Stimulated activated CD4-positive, alpha-beta T cell treated with anti-CD3 and anti-CD28 coated beads, Interleukin-12 subunit alpha, Interleukin-12 subunit beta, amount 100 ng/mL, for 48 hours (primary cell): ENCODE measurements around the gene CCNF.
"Not testable (repeated sequence)": the region's sequence is repeated elsewhere in the genome, so short reads cannot be mapped to it uniquely, and the experiment has no call there.

ENCODE experiments used
- DNase-seq, 3 donors: peaks; one replicate each; pipeline ENCODE4 v3.0.0-alpha.2; 2020; ENCODE audit warnings: low read depth in 2 of 3, low spot score in 1 of 3

The CCNF gene

DNA sequence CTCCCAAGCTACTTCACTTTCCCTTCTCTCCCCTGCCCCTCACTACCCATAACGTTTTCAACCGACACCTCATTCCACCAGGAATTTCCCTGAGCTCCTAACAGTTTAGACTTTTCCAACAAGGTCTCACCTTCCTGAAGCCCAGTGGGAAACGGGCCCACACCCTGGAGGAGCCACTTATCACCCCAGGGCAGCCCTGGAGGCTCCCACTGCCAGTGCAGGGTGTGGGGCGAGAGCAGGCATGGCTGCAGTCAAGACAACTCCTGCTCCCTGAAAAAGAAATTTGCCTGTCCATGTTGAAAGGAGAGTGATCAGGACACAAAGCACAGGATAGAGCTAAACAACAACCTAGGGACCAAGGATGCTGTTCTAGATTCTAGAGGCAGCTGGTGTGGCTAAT lies 1.7 kb upstream of the CCNF start:
- no peak for DNase-seq

DNA sequence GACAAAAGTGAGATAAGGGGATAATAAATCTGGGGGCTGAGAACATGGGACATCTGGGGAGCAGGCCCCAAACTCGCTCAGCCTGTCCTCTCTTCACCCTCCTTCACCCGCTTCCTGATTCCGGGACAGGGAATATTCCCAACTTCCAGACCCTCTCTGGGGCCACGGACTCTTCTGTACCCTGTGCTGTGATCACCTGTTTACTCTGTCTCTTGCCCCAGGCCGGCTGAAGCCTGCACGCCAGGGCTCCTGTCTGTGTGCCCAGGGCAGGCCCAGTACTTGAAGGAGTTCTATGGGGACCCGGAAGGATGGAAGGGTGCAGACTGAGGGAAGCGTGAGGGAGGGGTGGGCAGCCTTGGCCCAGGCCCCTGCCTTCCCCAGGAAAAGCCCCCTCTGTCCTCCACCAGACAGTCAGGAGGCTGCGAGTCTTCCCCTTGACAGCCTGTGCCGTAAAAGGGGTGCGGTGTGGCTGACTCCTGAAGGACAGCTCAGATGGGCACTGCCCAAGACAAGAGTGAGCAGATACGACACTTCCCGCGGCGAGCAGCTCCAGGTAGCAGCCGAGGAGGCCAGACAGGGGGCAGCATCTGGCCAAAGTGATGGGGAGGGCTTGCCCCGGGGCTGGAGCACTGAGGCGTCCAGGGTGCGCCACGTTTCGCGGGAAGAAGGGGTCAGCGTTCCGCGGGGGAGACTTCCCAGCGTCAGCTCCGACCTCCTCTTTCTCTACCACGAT lies 1.0 kb upstream of the CCNF start:
- peak in 1 of 3 donors; percentile 7 for DNase-seq

DNA sequence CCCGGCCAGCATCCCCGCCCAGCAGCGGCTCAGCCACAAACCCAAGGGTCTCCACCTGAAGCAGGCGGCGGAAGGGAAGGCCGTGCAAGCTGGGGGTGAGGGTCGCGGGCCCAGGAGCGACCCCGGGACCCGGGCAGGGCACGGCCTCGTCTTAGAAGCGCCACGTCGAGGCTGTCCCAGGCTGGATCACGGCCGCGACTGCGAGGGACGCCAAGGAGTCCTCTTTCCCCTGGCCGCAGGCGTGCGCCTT lies 538 bp upstream of the CCNF start:
- DNase-seq = no peak

DNA sequence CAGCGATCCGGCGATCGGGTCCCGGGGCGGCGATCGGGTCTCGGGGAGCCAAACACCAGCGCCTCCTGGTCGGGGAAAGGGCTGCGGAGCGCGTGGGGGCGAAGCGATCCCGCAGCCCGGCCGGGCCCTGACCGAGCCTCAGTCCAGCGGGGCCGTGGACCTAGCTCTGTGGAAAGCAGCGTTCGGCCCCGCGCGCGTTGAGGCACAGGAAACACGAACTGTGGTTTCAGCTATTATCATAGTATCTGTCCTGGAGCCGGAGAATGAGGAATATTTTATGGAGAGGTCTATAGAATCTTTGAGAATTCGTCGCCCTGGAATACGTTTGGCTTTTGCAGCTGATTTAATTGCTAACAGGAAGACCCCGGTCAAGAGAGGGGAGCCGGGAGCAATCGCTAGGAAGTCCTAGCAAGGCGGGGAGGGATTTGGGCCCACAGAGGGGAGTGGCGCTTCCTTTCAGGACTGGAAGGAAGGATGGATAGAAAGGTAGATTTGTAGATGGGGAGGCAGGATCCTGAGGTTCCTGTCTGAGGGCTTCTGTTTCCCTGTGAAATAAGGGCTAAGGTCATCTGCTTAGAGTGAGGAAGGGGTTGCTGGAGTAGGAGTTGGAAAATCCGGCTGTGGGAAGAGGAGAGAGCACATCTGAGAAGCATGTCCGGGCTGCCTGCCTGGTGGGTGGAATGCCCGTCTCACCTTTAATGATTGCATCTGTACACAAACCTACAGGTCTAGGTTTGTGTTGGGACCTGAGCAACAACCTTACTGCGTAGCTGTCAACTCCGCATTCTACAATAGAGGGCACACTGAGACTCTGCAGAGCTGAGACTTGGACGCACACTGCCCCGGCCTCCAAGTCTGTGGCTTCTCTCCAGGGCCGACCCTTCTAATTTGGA lies 770 bp downstream of the CCNF start:
- DNase-seq = no peak

DNA sequence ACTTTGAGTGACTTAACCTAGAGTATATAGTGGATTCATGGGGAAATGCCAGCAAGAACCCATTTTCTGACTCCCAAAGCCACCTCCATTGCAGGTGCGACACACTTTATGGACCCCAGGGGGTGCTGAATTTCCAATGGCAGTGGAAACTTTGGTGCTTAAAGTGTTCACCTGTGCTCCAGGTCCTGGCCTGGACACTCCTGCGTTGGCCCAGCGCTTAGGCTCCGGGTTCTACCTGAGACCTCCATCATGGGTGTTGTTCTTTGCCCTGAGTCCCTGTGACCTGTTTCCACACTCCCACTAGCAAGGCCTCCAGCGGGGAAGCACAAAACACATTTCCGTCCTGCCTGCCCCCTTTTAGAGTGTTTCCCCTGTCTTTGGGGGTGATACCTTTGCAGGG lies 3.0 kb downstream of the CCNF start:
- DNase-seq = no peak

DNA sequence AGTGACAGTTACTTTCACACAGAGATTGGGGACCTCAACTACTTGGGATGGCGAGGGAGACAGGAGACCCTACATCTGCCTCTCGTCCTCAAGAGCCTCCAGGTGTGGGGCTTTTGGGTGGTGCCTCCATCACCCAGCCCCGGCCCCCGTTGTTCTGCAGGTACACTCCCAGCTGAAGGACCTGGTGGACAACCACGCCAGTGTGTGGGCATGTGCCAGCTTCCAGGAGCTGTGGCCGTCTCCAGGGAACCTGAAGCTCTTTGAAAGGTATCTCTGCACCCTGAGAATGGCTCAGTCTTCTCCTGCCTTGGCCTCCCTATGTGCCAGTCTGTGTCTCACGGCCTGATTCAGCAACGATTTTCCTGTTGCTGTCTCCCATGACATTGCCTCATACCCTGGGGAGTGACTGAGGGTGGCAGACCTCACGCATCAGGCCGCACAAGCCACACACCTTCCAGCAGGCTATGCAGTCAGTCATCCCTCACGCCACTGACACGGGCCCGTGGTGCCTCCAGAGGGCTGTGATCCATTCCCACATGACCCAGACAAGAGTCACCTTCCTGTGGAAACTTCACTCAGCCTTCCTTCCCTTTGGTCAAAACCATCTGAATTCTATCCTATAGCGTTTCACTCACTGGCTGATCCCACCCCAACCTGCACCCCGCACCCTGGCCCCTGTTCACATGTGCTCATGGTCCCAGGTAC lies 3.7 kb downstream of the CCNF start:
- DNase-seq = no peak

DNA sequence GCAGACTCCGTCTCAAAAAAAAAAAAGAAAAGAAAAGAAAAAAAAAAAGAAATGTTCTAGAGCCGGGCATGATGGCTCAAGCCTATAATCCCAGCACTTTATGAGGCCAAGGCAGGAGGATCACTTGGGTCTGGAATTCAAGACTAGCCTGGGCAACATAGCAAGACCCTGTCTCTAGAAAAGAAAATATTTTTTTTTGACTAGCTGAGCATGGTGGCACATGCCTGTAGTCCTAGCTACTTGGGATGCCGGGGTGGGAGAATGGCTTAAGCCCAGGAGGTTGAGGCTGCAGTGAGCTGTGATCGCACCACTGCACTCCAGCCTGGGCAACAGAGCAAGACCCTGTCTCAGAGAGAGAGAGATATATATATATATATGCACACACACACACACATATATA lies 6.0 kb downstream of the CCNF start:
- not testable (repeated sequence) for DNase-seq

DNA sequence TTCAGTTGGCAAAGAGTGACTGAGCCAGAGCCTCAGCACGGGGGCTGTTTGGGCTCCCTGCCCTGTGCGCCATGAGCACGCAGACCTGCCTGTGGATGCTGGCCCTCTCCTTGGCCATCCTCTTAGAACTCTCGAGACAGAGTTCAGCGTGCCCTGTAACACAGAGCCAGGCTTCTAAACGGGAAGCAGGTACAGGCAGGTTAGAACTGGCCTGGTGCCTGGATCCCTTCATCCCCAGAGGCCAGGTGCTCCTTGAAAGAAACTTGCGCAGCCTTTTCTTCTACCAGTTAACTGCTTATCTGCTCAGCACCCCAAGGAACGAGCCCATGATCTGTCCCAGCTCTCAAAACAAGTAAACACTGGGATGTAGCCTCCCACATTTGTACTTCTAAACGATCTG lies 6.9 kb downstream of the CCNF start:
- DNase-seq = no peak

DNA sequence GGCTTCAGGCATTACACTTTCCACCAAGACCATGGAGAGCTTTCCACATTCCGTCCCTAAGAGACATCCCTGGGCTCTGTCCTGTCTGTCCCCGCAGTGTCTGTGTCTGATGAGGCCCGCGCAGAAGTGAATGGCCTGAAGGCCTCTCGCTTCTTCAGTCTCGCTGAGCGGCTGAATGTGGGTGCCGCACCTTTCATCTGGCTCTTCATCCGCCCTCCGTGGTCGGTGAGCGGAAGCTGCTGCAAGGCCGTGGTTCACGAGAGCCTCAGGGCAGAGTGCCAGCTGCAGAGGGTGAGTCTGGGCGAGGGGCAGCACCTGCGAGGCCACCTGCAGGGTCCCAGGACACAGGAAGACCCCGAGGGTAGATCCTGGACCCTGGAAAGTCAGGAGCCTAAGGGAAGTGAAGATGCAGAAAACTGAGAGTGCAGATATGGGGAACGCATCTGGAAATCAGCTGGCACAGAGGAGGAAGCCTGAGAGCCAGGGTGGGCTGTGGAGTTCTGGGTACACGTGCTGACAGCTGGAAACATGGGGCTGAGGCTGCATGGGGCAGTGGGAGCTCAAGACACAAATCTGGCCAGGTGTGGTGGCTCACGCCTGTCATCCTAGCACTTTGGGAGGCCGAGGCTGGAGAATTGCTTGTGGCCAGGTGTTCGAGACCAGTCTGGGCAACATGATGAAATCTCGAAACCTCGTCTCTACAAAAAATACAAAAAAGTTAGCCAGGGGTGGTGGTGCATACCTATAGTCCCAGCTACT lies 8.0 kb downstream of the CCNF start:
- DNase-seq = no peak

DNA sequence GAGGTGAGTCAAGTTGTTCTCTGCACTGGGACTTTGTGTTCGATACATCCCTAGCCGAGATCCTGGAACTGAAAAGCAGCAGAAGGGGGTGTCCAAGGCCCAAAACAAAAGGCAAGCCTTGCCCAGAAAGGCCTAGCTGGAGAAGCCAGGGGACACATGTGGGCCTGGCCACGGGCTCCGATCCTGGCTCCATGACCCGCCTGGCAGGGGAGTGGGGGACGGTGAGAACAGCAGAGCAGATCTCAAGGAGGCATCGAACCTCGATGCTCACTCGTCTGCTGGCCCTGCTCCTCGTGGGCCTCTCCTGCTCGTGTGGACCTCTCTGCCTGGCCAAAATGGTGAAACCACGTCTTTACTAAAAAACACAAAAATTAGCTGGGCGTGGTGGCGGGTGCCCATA lies 8.9 kb downstream of the CCNF start:
- DNase-seq = no peak

DNA sequence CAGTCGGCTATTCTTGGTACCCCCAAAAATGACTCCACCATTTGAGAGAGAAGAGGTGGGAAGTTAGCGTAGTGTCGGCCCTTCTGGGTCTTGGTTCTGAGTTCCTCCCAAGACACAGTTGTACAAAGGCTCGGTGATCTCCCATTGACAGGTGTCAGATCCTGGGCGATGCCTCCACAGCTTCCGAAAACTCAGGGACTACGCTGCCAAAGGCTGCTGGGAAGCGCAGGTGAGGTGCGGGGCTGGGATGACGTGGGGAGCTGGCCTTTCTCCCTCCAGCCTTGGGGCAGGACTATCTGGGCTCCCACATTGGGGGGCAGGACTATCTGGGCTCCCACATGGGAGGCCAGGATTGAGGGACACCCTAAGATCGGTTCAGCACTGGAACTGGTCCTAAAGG lies 10.4 kb downstream of the CCNF start:
- DNase-seq = no peak

DNA sequence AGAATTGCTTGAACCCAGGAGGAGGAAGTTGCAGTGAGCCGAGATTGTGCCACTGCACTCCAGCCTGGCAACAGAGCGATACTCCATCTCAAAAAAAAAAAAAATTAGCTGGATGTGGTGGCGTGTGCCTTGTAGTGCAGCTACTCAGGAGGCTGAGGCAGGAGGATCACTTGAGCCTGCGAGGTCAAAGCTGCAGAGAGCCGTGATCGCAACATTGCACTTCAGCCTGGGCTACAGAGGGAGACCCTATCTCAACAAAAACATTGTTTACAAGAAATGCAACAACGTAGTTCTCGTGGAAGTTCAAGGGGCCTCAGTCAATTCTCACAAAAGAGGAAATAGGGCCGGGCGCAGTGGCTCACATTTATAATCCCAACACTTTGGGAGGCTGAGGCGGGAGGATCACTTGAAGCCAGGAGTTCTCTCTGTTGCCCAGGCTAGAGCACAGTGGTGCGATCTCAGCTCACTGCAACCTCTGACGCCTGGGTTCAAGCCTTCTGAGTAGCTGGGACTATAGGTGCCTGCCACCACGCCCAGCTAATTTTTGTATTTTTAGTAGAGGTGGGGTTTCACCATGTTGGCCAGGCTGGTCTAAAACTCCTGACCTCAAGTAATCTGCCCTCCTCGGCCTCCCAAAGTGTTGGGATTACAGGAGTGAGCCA lies 12.0 kb downstream of the CCNF start:
- DNase-seq = not testable (repeated sequence)

DNA sequence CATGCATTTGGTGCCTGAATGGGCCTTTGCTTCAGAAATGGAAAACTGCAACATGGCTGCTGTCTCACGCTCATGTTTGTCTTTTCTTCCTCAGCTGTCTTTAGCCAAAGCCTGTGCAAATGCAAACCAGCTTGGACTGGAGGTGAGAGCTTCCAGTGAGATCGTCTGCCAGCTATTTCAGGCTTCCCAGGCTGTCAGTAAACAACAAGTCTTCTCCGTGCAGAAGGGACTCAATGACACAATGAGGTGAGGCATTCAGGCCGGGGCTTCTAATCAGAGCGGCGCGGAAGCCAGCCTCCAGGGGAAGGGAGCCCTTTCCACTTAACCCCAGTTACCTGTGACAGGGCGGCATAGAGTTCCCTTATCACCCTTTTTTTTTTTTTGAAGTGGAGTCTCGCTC lies 14.3 kb downstream of the CCNF start:
- DNase-seq = no peak

DNA sequence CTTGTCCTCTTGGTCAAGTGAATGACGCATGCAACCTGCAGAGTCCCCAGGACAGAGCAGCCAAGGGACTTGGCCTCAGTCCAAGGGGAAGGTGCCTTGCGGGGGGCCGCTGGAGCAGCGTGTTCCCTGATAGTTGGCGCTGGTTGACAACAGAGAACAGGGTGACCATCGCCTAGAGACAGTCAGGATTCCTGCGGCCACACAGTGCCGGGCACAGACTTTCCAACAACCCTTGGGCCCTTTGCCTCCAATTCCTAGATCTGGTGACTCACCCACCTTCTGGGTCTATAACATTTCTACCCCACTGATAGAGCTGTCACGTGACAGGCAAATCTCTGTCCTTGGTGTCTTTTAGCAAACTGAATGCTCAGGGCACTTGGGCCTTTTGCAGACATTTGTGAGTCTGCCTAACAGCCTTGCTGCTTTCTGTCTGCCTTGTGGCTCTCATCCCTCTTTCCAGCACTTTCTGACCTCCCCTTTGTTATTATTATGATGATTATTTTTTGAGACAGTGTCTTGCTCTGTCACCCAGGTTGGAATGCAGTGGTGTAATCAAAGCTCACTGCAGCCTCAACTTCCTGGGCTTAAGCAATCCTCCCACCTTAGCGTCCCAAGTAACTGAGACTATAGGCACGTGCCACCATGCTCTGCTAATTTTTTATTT lies 18.8 kb downstream of the CCNF start:
- DNase-seq = no peak

DNA sequence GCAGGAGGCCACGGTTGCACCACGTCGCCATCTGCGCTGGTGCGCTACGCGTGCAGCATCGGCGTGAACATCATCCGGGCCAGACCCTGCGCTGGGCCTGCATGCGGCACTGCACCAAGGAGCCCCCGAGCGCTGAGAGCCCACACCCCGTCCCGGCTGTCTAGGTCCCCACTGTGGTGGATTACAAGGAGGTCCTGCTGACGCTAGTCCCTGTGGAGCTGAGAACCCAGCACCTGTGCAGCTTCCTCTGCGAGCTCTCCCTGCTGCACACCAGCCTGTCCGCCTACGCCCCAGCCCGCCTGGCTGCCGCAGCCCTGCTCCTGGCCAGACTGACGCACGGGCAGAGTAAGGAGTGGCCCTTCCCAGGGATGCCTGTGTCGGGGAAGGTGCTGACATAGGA lies 19.9 kb downstream of the CCNF start:
- DNase-seq = no peak

DNA sequence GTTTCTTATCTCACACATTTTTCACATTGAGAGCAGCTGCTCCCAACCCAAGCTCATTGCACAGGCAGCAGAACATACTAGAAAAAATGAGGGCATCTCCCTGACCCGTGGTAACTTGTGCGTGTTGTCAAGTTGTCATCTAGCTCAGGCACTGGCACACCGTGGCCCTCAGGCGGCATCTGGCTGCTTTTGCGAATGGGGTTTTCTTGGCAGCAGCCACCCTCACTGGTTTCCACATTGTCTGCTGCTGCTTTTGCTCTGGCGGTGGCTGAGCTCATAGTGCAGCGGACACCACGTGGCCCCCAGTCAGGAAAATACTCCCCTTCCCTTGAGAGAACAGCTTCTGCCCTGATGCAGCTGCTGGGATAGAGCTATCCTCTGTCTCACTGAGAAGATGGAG lies 21.3 kb downstream of the CCNF start:
- no peak for DNase-seq

DNA sequence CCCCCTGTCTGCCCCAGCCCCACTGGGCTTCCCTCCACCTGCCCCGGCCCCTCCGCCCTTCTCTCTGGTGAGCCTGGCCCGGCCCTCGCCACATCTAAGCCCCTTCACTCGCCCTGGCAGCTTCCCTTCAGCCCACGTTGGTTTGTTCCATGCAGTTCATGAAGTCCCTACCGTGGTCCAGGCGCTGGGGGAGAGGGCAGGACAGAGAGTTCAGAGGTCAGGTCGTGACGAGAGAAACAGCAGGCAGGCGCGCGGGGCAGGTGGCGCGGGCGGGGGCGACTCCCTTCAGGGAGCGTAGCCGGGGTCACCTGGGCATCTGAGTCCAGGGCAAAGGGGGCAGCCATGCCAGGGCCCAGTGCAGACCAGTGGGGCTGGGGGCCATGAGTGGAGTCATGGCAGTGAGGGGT lies 21.7 kb downstream of the CCNF start:
- no peak for DNase-seq

DNA sequence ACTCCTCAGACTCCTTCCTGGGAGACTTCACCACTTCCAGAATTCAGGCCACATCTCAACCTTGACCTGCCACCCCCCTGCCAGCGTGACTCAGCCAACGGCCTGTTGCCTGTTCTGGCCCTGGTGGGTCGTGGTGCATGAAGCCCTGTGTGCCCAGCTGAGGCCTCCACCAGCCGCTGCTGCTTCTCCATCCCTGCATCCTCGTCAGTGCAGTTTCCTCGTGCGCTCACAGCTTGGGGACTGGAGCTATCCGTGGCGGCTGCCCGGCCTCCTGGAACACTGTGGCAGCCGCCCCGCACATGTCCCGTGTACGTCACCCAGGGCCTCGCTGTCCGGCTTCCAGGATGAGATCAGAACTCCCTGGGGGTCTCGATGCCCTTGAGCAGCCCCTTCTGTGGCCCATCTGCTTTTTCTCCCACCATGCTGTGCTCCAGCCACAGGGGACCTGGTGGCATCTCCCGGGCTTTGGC lies 22.6 kb downstream of the CCNF start:
- DNase-seq = no peak

DNA sequence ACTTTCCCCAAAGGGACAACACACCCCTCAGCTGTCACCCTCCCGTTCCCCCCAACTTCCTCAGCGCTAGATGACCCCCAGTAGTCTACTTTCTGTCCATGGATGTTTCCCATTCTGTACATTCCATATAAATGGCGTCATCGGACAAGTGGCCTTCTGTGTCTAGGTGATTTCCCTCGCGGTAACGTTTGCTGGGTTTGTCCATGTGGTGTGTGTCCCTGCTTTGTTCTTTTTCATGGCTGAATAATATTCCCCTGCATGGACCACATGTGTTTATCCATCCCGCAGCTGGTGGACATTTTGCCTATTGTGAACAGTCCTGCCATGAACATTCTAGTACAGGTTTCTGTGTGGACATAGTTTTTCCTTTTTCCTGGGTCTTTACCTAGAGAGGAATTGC lies 23.4 kb downstream of the CCNF start:
- DNase-seq = no peak

DNA sequence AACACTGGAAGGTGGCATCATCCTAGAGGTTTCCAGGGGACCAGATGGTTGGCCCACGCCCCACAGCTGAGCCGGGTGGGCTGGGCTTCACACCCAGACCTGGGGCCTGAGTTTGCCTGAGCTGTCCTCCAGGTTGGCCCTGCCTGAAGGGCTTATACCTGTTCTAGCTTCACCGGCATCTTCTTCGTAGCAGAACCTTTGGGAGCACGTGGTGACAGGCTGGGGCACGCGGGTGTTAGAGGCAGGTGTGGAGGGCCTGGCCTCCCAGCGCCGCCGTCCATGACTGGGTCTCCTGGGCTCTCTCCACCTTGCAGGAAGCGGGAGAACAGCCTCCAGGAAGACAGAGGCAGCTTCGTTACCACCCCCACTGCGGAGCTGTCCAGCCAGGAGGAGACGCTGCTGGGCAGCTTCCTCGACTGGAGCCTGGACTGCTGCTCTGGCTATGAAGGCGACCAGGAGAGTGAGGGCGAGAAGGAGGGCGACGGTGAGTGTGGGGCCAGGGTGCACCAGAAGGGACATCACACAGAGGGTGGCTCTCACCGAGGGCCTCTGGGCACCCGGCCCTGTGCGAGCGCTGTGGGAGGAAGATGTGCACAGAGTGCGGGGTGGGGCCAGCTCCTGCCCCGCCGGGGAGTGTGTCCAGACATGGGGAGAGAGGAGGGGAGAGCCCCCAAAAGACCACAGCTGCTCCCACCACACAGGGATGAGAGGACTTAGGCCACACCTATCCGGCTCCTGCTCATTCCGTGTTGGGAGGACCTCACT lies 26.0 kb downstream of the CCNF start:
- DNase-seq = no peak
